LNCaP clone FGC (cell line): ENCODE measurements around the gene SLC51A.
"Not testable (repeated sequence)": the region's sequence is repeated elsewhere in the genome, so short reads cannot be mapped to it uniquely, and the experiment has no call there.

Experiments
- DNase-seq: peaks from one replicate; pipeline ENCODE4 v3.0.0-alpha.2; 2011; ENCODE audit warnings: low read depth
- H3K4me3 ChIP-seq: 2 replicates; pipeline ENCODE4 v1.5.1; 2011; ENCODE audit warnings: mild to moderate bottlenecking, low read depth, low read length, control low read depth
- CTCF ChIP-seq: IDR thresholded peaks from 2 replicates; pipeline ENCODE4 v1.5.1; 2012; ENCODE audit warnings: mild to moderate bottlenecking; ENCODE audit not compliant: control insufficient read depth, insufficient read depth; ENCODE audit errors: extremely low read depth

SLC51A gene

GRCh38 chr3:196237203-196237602 is 20.9 kb downstream of the SLC51A start:
- no peak for DNase-seq
- TF ChIP-seq CTCF = no peak
- H3K4me3 ChIP-seq = no peak overlapping the region

GRCh38 chr3:196238612-196239560 is 22.6 kb downstream of the SLC51A start:
- TF ChIP-seq CTCF = no peak
- DNase-seq = no peak
- no peak overlapping the region for H3K4me3 ChIP-seq

- DNase-seq = no peak
- H3K4me3 ChIP-seq = no peak overlapping the region
- TF ChIP-seq CTCF = no peak
Observed at GRCh38 chr3:196240424-196240823, 24.1 kb downstream of the SLC51A start.

DNA sequence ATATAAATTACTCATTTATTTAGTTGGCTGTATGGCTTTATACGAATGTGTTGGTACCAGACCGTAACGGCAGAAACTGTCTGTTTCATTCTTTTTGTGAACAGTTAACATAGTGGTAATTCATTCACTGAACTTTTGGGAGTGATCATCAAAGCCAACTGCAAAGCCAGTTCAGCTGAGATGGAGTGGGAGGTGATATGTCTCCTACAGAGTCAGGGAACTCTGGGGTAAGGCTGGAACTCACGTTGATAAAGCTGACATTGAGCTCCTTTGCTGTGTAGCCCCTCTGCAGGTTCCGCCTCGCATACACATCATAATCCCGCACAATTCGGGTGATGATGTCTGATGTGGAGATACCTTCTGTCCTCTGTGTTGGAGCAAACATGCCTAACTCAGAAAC is 25.4 kb downstream of the SLC51A start:
- no peak overlapping the region for H3K4me3 ChIP-seq
- DNase-seq = no peak
- TF ChIP-seq CTCF = no peak

DNA sequence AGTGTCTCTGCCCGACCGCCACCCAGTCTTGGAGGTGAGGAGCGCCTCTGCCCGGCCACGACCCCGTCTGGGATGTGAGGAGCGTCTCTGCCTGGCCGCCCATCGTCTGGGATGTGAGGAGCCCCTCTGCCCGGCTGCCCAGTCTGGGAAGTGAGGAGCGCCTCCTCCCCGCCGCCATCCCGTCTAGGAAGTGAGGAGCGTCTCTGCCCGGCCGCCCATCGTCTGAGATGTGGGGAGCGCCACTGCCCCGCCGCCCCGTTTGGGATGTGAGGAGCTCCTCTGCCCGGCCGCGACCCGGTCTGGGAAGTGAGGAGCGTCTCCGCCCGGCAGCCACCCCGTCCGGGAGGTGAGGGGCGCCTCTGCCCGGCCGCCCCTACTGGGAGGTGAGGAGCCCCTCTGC is 27.8 kb downstream of the SLC51A start:
- DNase-seq, H3K4me3 ChIP-seq: not testable (repeated sequence)

DNA sequence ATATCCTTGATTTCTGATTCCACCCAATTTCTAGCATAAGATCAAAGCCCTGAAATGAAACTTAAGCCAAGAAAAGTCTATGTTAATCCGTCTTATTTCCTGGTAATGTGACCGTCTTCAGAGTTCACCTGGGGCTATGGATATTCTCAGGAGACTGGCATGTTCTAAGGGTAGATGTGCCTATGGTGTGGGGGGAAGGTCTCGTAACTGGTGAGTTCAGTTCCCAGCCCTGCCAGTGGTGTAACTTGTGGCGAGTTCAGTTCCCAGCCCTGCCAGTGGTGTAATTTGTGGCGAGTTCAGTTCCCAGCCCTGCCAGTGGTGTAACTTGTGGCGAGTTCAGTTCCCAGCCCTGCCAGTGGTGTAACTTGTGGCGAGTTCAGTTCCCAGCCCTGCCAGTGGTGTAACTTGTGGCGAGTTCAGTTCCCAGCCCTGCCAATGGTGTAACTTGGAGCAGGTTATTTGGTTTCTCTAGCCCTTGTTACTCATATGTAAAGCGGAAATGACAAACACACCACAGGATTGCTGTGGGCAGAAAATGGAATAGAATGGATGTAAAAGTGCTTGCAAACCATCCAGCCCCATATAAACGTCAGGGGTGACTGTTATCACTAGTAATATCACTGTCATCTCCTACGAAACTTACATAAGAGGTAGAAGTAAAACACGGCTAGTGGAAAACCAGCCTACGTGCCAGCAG is 30.4 kb downstream of the SLC51A start:
- TF ChIP-seq CTCF = no peak
- DNase-seq = no peak
- no peak overlapping the region for H3K4me3 ChIP-seq

GRCh38 chr3:196251918-196252317 is 35.6 kb downstream of the SLC51A start:
- TF ChIP-seq CTCF = no peak
- H3K4me3 ChIP-seq = no peak overlapping the region
- no peak for DNase-seq
